Breast epithelium (tissue), 3 donors: Measurements from ENCODE around the gene CD99L2.

Experiments
- POLR2A ChIP-seq: fragments of 450-650 bp; IDR thresholded peaks from one replicate; pipeline ENCODE4 v1.6.1; 2016; ENCODE audit warnings: antibody characterized with exemption, mild to moderate bottlenecking, moderate library complexity
- POLR2AphosphoS5 ChIP-seq, 3 donors: sonication (generic); formaldehyde crosslinking; IDR thresholded peaks; one replicate each; pipeline ENCODE4 v1.6.1; 2017; ENCODE audit warnings: antibody characterized with exemption in 3 of 3
- TF ChIP-seq, protein P1 (sequence below), 3 donors: fragments of 450-650 bp; IDR thresholded peaks; one replicate each; pipeline ENCODE4 v1.5.1; 2016 to 2017; ENCODE audit warnings: antibody characterized with exemption in 3 of 3, mild to moderate bottlenecking in 3 of 3, moderate library complexity in 3 of 3

DNA sequence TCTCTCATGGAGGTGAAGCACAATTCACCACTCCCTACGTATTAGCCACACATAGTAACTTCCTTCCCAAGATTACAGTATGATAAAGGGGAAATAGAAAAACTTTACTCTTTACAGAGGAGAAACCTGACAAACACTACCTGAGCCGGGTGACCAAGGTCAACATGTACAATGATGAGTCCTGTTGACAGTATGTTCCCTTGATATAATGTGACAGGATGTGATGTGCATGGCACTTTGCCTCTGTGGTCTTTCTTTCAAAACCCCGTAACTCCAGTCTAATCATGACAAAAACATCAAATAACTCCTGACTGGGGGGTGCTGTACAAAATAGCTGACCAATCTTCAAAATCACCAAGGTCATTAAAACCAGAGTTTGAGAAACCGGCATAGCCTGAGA, 60.6 kb downstream of the CD99L2 start:
- TF ChIP-seq, protein P1, sequence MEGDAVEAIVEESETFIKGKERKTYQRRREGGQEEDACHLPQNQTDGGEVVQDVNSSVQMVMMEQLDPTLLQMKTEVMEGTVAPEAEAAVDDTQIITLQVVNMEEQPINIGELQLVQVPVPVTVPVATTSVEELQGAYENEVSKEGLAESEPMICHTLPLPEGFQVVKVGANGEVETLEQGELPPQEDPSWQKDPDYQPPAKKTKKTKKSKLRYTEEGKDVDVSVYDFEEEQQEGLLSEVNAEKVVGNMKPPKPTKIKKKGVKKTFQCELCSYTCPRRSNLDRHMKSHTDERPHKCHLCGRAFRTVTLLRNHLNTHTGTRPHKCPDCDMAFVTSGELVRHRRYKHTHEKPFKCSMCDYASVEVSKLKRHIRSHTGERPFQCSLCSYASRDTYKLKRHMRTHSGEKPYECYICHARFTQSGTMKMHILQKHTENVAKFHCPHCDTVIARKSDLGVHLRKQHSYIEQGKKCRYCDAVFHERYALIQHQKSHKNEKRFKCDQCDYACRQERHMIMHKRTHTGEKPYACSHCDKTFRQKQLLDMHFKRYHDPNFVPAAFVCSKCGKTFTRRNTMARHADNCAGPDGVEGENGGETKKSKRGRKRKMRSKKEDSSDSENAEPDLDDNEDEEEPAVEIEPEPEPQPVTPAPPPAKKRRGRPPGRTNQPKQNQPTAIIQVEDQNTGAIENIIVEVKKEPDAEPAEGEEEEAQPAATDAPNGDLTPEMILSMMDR (IDR thresholded peaks at IDR 0.05) = no peak
- TF ChIP-seq POLR2A = no peak
- no peak for TF ChIP-seq POLR2AphosphoS5 (IDR thresholded peaks at IDR 0.05)
